NCI-H1930 (cell line): ENCODE measurements around the gene NR3C2.

Source experiments
- DNase-seq, 2 experiments: peaks; one replicate each; lab custom pipeline; 2025; lab: John Stamatoyannopoulos, UW

NR3C2 gene

GRCh38 chr4:148311526-148311925 lies 130.7 kb downstream of the NR3C2 start:
- DNase-seq, result no peak

GRCh38 chr4:148310756-148311155 lies 131.5 kb downstream of the NR3C2 start:
- DNase-seq, result no peak

- DNase-seq, result no peak
Observed at GRCh38 chr4:148305751-148306150, 136.5 kb downstream of the NR3C2 start.

GRCh38 chr4:148302416-148302815 lies 139.8 kb downstream of the NR3C2 start:
- no peak for DNase-seq

GRCh38 chr4:148300877-148301276 lies 141.3 kb downstream of the NR3C2 start:
- no peak for DNase-seq

- no peak for DNase-seq
Observed at GRCh38 chr4:148299337-148299736, 142.9 kb downstream of the NR3C2 start.

- DNase-seq, result no peak
Observed at GRCh38 chr4:148296498-148296897, 145.7 kb downstream of the NR3C2 start.

GRCh38 chr4:148295642-148296041 lies 146.6 kb downstream of the NR3C2 start:
- no peak for DNase-seq

GRCh38 chr4:148293571-148293970 lies 148.6 kb downstream of the NR3C2 start:
- DNase-seq, result no peak

DNA sequence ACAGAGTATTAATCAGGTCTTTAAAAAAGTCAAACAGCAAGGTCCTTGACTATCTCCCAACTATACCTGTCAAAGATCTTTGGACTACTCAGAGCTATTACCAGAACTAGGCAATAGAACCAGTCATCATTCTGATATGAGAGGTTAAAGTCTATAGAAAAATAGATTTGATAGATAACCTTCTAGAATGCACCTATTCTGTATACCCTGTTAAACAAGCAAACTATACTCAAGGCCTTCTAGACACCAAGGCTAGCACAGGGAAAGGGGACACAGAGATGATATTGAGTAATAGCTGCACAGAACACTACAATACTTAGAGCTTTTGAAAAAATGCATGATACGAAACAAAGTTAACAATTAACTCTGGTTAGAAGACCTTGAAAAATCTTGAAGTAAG lies 149.5 kb downstream of the NR3C2 start:
- no peak for DNase-seq

- no peak for DNase-seq
Observed at GRCh38 chr4:148289740-148290139, 152.5 kb downstream of the NR3C2 start.

DNA sequence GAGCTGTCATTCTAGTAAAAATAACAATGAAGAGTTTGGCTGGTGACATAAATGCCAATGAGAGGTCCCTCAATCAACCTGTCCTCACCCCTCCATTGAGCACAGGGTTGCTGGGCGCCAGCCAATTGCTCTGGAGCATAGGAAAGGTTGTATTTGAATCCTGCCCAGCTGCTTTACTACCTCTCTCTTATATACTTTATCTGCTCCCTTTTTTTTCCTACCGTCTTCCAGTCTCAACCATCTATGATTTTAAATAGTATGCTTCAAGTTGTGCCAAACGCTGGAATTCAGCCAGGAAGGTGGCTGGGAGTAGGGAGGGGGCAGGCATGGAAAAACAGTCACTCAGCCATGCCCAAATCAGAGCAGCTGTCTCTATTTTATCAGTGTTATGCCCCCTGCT lies 153.8 kb downstream of the NR3C2 start:
- DNase-seq, result no peak

DNA sequence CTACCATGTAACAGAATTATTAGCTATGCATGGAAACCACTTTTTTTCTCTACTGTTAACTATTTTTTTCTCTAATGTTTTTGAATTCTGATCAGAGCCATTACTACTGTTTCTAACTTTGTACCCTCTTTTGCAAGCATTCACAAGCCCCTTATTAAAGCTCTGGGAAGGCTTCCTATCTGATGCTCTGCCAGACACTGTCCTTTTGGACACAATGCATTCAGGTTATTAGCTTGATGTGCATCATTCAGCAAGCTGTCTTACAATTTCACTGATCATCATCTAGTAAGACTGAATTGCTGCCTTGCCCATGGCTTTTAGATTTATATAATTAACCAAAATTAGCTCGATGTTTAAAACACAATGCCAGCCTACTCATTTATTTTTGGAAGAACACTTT lies 155.1 kb downstream of the NR3C2 start:
- DNase-seq, result no peak

DNA sequence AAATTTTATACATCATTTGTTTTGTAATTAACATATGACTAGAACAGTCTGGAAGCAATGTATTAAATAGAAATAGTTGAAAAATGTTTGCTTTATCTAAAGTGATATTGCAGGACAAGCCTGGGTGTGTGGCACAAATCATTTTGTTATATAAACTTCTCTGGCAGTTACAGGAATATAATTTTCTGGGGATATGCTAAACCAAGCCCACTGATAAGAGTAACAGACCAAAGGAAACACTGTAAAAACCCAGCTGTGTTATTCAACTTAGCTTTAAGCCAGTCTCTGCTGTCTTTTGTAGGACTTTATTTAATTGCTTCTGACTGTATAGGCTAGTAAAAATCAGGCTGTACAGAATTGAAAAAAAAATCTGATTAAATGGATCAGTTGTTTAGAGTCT lies 156.2 kb downstream of the NR3C2 start:
- no peak for DNase-seq

DNA sequence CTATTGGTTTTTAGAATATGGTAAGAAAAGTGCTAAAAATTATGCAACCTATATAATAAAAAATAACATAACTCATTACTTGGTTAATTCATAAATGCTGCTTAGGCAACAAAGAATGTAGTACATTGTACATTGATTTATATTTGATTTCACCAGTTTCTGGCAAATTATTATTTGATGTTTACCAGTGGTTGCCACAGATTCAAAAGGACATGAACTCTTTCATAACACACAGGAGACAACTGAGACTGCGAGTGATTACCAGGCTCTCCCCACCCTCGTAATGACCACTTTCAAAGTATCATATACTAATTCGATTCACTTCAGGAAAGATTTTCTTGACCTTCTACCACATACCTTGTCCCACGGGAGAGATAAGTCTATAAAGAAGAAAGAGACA lies 158.5 kb downstream of the NR3C2 start:
- no peak for DNase-seq

- no peak for DNase-seq
Observed at GRCh38 chr4:148278310-148278709, 163.9 kb downstream of the NR3C2 start.

- no peak for DNase-seq
Observed at GRCh38 chr4:148275266-148275665, 166.9 kb downstream of the NR3C2 start.

GRCh38 chr4:148273501-148273986 lies 168.7 kb downstream of the NR3C2 start:
- no peak for DNase-seq

- no peak for DNase-seq
Observed at GRCh38 chr4:148271166-148271565, 171.0 kb downstream of the NR3C2 start.

DNA sequence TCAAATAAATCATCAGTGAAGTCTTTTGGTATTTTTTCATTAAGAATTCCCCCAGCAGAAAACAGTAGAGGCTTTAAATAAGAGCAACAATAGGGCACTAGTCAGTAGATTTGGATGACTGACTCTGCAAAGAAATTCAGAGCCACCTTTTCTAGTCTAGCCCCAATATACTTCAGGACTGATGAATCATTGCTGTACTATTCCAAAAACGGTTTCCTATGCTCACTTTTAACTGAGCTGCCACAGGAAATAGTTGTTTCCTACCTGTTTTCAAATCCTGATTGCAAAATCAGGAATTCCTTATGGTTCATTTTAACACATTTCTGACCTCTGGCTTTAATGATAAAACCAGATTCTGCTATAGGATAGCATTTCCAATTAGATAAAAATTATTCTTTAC lies 171.6 kb downstream of the NR3C2 start:
- no peak for DNase-seq

GRCh38 chr4:148268835-148269234 lies 173.4 kb downstream of the NR3C2 start:
- DNase-seq, result no peak

DNA sequence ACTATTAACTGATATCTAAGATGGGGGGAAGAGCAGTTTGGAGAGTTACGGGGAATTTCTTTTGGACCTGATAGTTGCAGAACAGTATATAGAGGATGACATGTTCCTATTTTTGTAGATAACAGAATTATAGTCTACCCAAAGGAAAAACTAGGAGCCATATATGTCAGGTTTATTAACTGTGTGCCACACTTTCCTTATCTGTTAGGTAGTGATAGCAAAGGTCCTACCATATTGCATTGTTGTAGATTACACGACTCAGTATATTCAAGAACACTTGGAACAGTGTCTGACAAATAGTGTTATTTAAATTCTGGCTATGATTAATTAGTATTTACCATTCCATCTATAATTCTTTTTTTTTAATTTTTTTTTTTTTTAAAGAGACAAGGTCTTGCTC lies 175.3 kb downstream of the NR3C2 start:
- DNase-seq, result no peak

DNA sequence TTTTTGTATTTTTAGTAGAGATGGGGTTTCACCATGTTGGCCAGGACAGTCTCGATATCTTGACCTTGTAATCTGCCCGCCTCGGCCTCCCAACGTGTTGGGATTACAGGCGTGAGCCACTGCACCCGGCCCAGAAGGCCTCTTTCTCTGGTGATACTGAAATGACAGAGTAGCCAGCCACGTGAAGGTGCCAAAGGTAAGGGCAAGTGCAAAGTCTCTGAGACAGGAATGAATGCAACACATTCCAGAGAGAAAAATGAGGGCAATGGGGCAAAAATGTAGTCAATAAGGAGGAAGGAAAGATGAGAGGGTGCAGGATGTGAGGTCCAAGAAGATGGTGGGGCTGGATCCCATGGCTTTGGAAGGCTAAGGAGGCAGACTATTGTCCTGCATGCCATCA lies 176.0 kb downstream of the NR3C2 start:
- DNase-seq, result no peak

- no peak for DNase-seq
Observed at GRCh38 chr4:148265627-148266026, 176.6 kb downstream of the NR3C2 start.

DNA sequence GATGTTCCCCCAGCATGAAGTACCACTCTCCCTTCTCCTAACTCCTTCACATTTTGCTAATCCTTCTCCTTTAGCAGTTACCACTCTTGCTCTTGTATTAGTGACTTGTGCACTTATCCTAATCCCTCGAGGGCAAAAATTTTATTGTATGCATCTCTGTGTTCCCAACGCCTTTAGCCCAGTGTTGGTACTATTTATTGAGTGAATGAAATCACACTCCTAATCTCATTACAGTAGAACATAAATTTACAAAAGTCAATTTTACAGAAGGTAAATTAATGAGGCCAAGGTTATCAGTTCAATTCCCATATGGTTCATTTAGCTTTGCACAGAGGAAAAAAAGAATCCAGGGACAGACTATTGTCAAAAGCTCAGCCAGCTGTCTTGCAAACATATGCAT lies 178.4 kb downstream of the NR3C2 start:
- no peak for DNase-seq
